Omental fat pad (tissue), 4 donors: ENCODE measurements around the gene CEP350. TPM values are rescaled to one million over a fixed set of nuclear protein-coding genes. Genes with fewer than 3 reads are reported as not detected.
A peak's percentile ranks its signal among the peaks of the same experiment; 100 is the strongest.

Experiments used
- ATAC-seq: fragments of 150-250 bp; one replicate; pipeline ENCODE4 v1.9.1; 2016; ENCODE audit warnings: mild to moderate bottlenecking, moderate library complexity; ENCODE audit not compliant: low FRiP score
- DNase-seq: peaks from one replicate; pipeline ENCODE4 v3.0.0-alpha.2; 2019; ENCODE audit warnings: low spot score
- CTCF ChIP-seq, 3 donors: fragments of 450-650 bp; IDR thresholded peaks; one replicate each; pipeline ENCODE4 v1.5.1; 2016 to 2017; ENCODE audit warnings: antibody characterized with exemption in 3 of 3, mild to moderate bottlenecking in 3 of 3, moderate library complexity in 2 of 3
- total RNA-seq, 4 donors: library from RNA; depleted of rRNA; stranded (reverse); fragments of >200 nt; gene quantifications; one replicate each; pipeline ENCODE4 v1.1.0, GENCODE V29; 2016

Gene CEP350
- total RNA-seq = 100 to 1,000 TPM in 1 of 4 donors, 10 to 100 TPM in 3; 56.6 to 101 (median 62.4) TPM

- DNase-seq (peak; percentile 92), ATAC-seq (peak; percentile 99)
- no peak for TF ChIP-seq CTCF (IDR thresholded peaks at IDR 0.05)
Measured at GRCh38 chr1:179954493-179955286, at the start of gene CEP350. Gene CEP350, plus strand, starts transcription at chr1:179954810. Its CDS starts 31,372 bp downstream, at chr1:179986182.

GRCh38 chr1:179910934-179911333, 43.7 kb upstream of the CEP350 start:
- DNase-seq = no peak
- no peak for ATAC-seq
- no peak for TF ChIP-seq CTCF (IDR thresholded peaks at IDR 0.05)

GRCh38 chr1:179911812-179912211, 42.8 kb upstream of the CEP350 start:
- ATAC-seq = no peak

GRCh38 chr1:179917601-179918429, 36.8 kb upstream of the CEP350 start:
- TF ChIP-seq CTCF (IDR thresholded peaks at IDR 0.05) = no peak
- DNase-seq (no peak), ATAC-seq (no peak)

More at GRCh38 chr1:179911812-179912211, 42.8 kb upstream of the CEP350 start:
- TF ChIP-seq CTCF (IDR thresholded peaks at IDR 0.05) = no peak
- DNase-seq = no peak

GRCh38 chr1:179921472-179921871, 33.1 kb upstream of the CEP350 start:
- no peak for DNase-seq
- no peak for ATAC-seq
- no peak for TF ChIP-seq CTCF (IDR thresholded peaks at IDR 0.05)

GRCh38 chr1:179921981-179922872, 32.4 kb upstream of the CEP350 start:
- TF ChIP-seq CTCF (IDR thresholded peaks at IDR 0.05) = no peak
- DNase-seq (no peak), ATAC-seq (no peak)
